Activated CD4-positive, CD25-positive, alpha-beta regulatory T cell treated with anti-CD3 and anti-CD28 coated beads, Interleukin-2, amount 50 U/mL, for 16 hours (primary cell): ENCODE results near the gene POTEB2.
"Not testable (repeated sequence)": the region's sequence is repeated elsewhere in the genome, so short reads cannot be mapped to it uniquely, and the experiment has no call there.

ENCODE experiments used
- DNase-seq: peaks from one replicate; pipeline ENCODE4 v3.0.0-alpha.2; 2020; ENCODE audit warnings: low read depth, low spot score

The POTEB2 gene

GRCh38 chr15:20866214-20866613, at the start of gene POTEB2:
POTEB2 (minus strand) TSS chr15:20866314; CDS start chr15:20866281, 33 bp downstream.
- DNase-seq = not testable (repeated sequence)

DNA sequence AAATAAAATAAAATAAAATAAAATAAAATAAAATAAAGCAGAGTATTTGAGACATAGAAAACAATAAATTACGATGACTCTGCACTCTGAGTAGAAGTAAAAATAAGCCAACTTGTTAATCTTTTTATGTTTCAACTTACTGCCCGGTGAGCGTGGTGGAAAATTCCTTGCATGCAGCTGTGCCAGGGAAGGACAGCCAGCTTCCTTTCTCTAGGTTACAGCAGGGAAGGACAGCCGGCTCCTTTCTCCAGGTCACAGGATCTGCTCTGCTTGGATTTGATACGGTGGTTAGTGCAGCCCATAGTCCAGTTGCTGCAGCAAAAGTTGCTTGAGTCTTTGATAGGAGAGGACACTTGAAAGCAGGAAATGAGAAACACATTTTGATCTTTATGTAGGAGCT, 13.8 kb upstream of the POTEB2 start:
- not testable (repeated sequence) for DNase-seq

- DNase-seq = not testable (repeated sequence)
These were observed 12.3 kb upstream of the POTEB2 start for GRCh38 chr15:20878464-20878863.

DNA sequence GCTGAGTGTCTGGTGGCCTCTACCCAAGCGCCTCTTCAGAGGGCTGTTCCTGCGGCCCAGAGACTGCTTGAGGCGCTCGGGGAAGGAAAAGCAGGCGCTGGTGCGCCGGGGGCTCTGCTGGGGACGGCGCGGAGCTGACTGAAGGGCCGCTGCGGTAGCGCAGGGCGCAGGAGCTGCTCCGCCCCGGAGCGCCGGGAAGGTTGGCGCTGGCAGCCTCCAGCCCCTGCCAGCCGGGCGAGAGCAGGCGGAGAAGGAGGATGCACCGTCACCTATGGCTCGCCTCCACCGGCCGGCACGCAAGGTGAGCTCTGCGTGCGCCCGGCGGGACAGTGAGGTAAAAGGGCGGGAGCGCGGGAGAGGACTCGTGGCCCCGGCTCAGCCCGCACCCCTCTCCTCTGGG, 11.7 kb upstream of the POTEB2 start:
- not testable (repeated sequence) for DNase-seq
